H1 (cell line): Measurements from ENCODE around the gene LRRC72. TPM values are rescaled to one million over a fixed set of nuclear protein-coding genes. Genes with fewer than 3 reads are reported as not detected.
A peak's percentile ranks its signal among the peaks of the same experiment; 100 is the strongest.

Experiments used
- CTCF ChIA-PET: fragments of 300-600 bp; sonication (Branson Sonifier 250); formaldehyde crosslinking; loops from one replicate; lab custom pipeline; 2021; ENCODE audit not compliant: partially characterized antibody; lab: Charles Lee
- POLR2A ChIA-PET: fragments of 300-600 bp; sonication (Branson Sonifier 250); formaldehyde crosslinking; loops from one replicate; lab custom pipeline; 2021; ENCODE audit warnings: inconsistent platforms; ENCODE audit not compliant: partially characterized antibody; lab: Charles Lee
- DNase-seq, 2 experiments: peaks; one replicate each; pipeline versions ENCODE4 v3.0.0 to v3.0.0-alpha.2; 2010 to 2022; ENCODE audit warnings: low spot score in 2 of 2, low read depth in 1 of 2, mixed read lengths in 1 of 2
- FAIRE-seq: peaks from 2 replicates; lab custom pipeline; 2011; peaks lifted over from hg19 to GRCh38; lab: Jason Lieb, UNC
- H2AFZ ChIP-seq: 2 replicates; pipeline ENCODE4 v1.8.1; 2012; ENCODE audit warnings: low read length, inconsistent platforms
- H2AK5ac ChIP-seq: 2 replicates; pipeline ENCODE4 v1.6.1; 2013; ENCODE audit warnings: low read depth, low read length
- H2BK120ac ChIP-seq: replicated peaks from 2 replicates; pipeline ENCODE3; 2013; ENCODE audit warnings: low read depth, low read length, inconsistent platforms
- H2BK12ac ChIP-seq: 2 replicates; pipeline ENCODE4 v1.6.1; 2013; ENCODE audit warnings: low read depth, low read length
- H2BK15ac ChIP-seq: 2 replicates; pipeline ENCODE4 v1.6.1; 2013; ENCODE audit warnings: low read length
- H2BK20ac ChIP-seq: 2 replicates; pipeline ENCODE4 v1.6.1; 2013; ENCODE audit warnings: low read length
- H2BK5ac ChIP-seq: 2 replicates; pipeline ENCODE4 v1.6.1; 2013; ENCODE audit warnings: low read depth, low read length
- H3K14ac ChIP-seq: 2 replicates; pipeline ENCODE4 v1.6.1; 2013; ENCODE audit warnings: inconsistent platforms; ENCODE audit not compliant: insufficient read length
- H3K18ac ChIP-seq: 2 replicates; pipeline ENCODE4 v1.6.1; 2013; ENCODE audit warnings: low read length; ENCODE audit errors: extremely low read depth
- H3K23ac ChIP-seq: 2 replicates; pipeline ENCODE4 v1.6.1; 2013; ENCODE audit warnings: inconsistent platforms; ENCODE audit not compliant: insufficient read length
- H3K23me2 ChIP-seq: 2 replicates; pipeline ENCODE4 v1.6.1; 2013; ENCODE audit warnings: low read depth, low read length
- H3K27ac ChIP-seq: 2 replicates; pipeline ENCODE4 v1.6.1; 2011; ENCODE audit warnings: low read depth, low read length, inconsistent platforms
- H3K27me3 ChIP-seq, 4 experiments: replicated peaks in 1 of 4; 1 replicate in 1 of 4; 2 replicates in 3 of 4; pipeline versions ENCODE4 v1.6.1 to v1.8.1; 2011 to 2013; ENCODE audit warnings: low read length in 3 of 4, mild to moderate bottlenecking in 3 of 4, inconsistent platforms in 2 of 4, mixed read lengths in 2 of 4, moderate library complexity in 1 of 4; ENCODE audit not compliant: control insufficient read depth in 3 of 4, insufficient read depth in 3 of 4; ENCODE audit errors: extremely low read depth in 1 of 4
- H3K36me3 ChIP-seq, 4 experiments: 2 replicates each; pipeline versions ENCODE4 v1.6.1 to v1.8.1; 2011 to 2013; ENCODE audit warnings: mild to moderate bottlenecking in 4 of 4, low read length in 3 of 4, moderate library complexity in 2 of 4, control low read depth in 1 of 4, inconsistent platforms in 1 of 4; ENCODE audit not compliant: insufficient read depth in 4 of 4, control insufficient read depth in 2 of 4
- H3K4ac ChIP-seq: replicated peaks from 2 replicates; pipeline ENCODE3; 2013; ENCODE audit warnings: low read length, low read depth, mixed read lengths, inconsistent platforms; ENCODE audit not compliant: insufficient read length
- H3K4me1 ChIP-seq, 4 experiments: replicated peaks in 1 of 4; 1 replicate in 1 of 4; 2 replicates in 3 of 4; pipeline versions ENCODE4 v1.6.1 to v1.8.1; 2011 to 2013; ENCODE audit warnings: low read length in 3 of 4, inconsistent platforms in 2 of 4, mixed read lengths in 1 of 4; ENCODE audit not compliant: insufficient read depth in 4 of 4, control insufficient read depth in 3 of 4
- H3K4me2 ChIP-seq, 2 experiments: 2 replicates each; pipeline versions ENCODE4 v1.6.1 to v1.8.1; 2011 to 2013; ENCODE audit warnings: low read depth in 2 of 2, low read length in 2 of 2, control low read depth in 1 of 2, inconsistent platforms in 1 of 2, mild to moderate bottlenecking in 1 of 2; ENCODE audit not compliant: insufficient read depth in 1 of 2
- H3K4me3 ChIP-seq, 4 experiments: fragments of 200-600, 300-600 bp in 1 of 4; sonication (generic), shearing (Covaris generic), sonication (Bioruptor Twin) in 1 of 4; 2 replicates each; pipeline versions ENCODE4 v1.5.1 to v1.8.1; 2011 to 2016; ENCODE audit warnings: low read length in 4 of 4, low read depth in 3 of 4, control low read depth in 2 of 4, inconsistent platforms in 2 of 4, mild to moderate bottlenecking in 2 of 4, mixed read lengths in 1 of 4, moderate library complexity in 1 of 4; ENCODE audit not compliant: insufficient read depth in 2 of 4; ENCODE audit errors: extremely low read depth in 1 of 4
- H3K56ac ChIP-seq: replicated peaks from 2 replicates; pipeline ENCODE3; 2013; ENCODE audit warnings: low read depth, mild to moderate bottlenecking, mixed read lengths, low read length, inconsistent platforms; ENCODE audit not compliant: insufficient read length
- H3K79me1 ChIP-seq: 2 replicates; pipeline ENCODE4 v1.6.1; 2013; ENCODE audit warnings: low read depth, low read length, control low read depth
- H3K79me2 ChIP-seq, 2 experiments: 2 replicates each; pipeline versions ENCODE4 v1.6.1 to v1.8.1; 2012 to 2013; ENCODE audit warnings: low read length in 2 of 2, mild to moderate bottlenecking in 2 of 2, inconsistent platforms in 1 of 2; ENCODE audit not compliant: insufficient read depth in 2 of 2, control insufficient read depth in 1 of 2
- H3K9ac ChIP-seq, 4 experiments: replicated peaks in 1 of 4; 1 replicate in 1 of 4; 2 replicates in 3 of 4; pipeline versions ENCODE4 v1.6.1 to v1.8.1; 2011 to 2013; ENCODE audit warnings: low read depth in 3 of 4, low read length in 3 of 4, control low read depth in 2 of 4, mild to moderate bottlenecking in 2 of 4, moderate library complexity in 2 of 4, inconsistent platforms in 1 of 4; ENCODE audit errors: extremely low read depth in 1 of 4
- H3K9me3 ChIP-seq, 2 experiments: 2 replicates each; pipeline versions ENCODE4 v1.6.1 to v1.8.1; 2012 to 2013; ENCODE audit warnings: mild to moderate bottlenecking in 2 of 2, moderate library complexity in 2 of 2, control low read depth in 1 of 2, inconsistent platforms in 1 of 2, low read depth in 1 of 2, low read length in 1 of 2, mixed read lengths in 1 of 2; ENCODE audit not compliant: insufficient read depth in 2 of 2
- H4K20me1 ChIP-seq, 2 experiments: replicated peaks in 1 of 2; 2 replicates each; pipeline versions ENCODE3 to v1.8.1; 2011 to 2013; ENCODE audit warnings: inconsistent platforms in 2 of 2, low read length in 2 of 2, mild to moderate bottlenecking in 1 of 2; ENCODE audit not compliant: insufficient read depth in 2 of 2, control insufficient read depth in 1 of 2
- H4K5ac ChIP-seq: 2 replicates; pipeline ENCODE4 v1.6.1; 2013; ENCODE audit warnings: low read length, low read depth, mixed read lengths, inconsistent platforms; ENCODE audit not compliant: insufficient read length
- H4K8ac ChIP-seq: 2 replicates; pipeline ENCODE4 v1.8.0; 2013; ENCODE audit warnings: mild to moderate bottlenecking, moderate library complexity, low read length, inconsistent platforms; ENCODE audit not compliant: insufficient read depth; ENCODE audit errors: extremely low read depth
- H4K91ac ChIP-seq: replicated peaks from 2 replicates; pipeline ENCODE3; 2013; ENCODE audit warnings: low read length, mixed read lengths, inconsistent platforms; ENCODE audit not compliant: insufficient read length
- JUND ChIP-seq: IDR thresholded peaks from 2 replicates; pipeline ENCODE4 v1.6.1; 2011; ENCODE audit warnings: mild to moderate bottlenecking, improper control_type of control experiment, low read length
- ZNF274 ChIP-seq: IDR thresholded peaks from 2 replicates; pipeline ENCODE4 v1.7.0; 2012; ENCODE audit warnings: low read length, borderline replicate concordance; ENCODE audit errors: extremely low read depth
- WGBS, 2 experiments: shearing (Covaris generic) in 1 of 2; methylation state at CpG; one replicate each; pipeline versions ENCODE4 v1.1.6 to v1.1.7; 2013 to 2015; ENCODE audit warnings: low lambda C conversion rate in 2 of 2, mixed read lengths in 2 of 2, inconsistent platforms in 1 of 2, low coverage in 1 of 2, missing lambda C conversion rate in 1 of 2; ENCODE audit not compliant: insufficient replicate concordance in 2 of 2, insufficient coverage in 1 of 2, insufficient read length in 1 of 2; ENCODE audit errors: extremely low coverage in 1 of 2, missing lambda C conversion rate in 1 of 2; 5-methylcytosine and 5-hydroxymethylcytosine counted together
- polyA plus RNA-seq, 7 experiments: library from polyadenylated mRNA; depleted of rRNA in 3 of 7; stranded (reverse) in 5 of 7; unstranded in 2 of 7; fragments of >200 nt in 5 of 7; fragments of 200-250 nt in 2 of 7; gene quantifications; 1 replicate in 5 of 7; 2 replicates in 1 of 7; 4 replicates in 1 of 7; pipeline versions ENCODE4 v1.2.1 to v1.2.3, GENCODE V29; 2011 to 2013; ENCODE audit warnings: missing spikeins in 2 of 7, mixed read lengths in 2 of 7
- total RNA-seq: library from RNA; stranded (reverse); fragmentation: NEBNext Ultra II Directional; extraction: Animal tissue kit (Norgen Biotek cat#: 25700); gene quantifications from 2 replicates; pipeline ENCODE4 v1.2.1, GENCODE V29; 2021

Gene LRRC72
- total and polyA plus RNA-seq, 2 of the 8 experiments (the other 6 are each of a cell fraction or from before 2014, with no cell fraction given) = not detected

DNA sequence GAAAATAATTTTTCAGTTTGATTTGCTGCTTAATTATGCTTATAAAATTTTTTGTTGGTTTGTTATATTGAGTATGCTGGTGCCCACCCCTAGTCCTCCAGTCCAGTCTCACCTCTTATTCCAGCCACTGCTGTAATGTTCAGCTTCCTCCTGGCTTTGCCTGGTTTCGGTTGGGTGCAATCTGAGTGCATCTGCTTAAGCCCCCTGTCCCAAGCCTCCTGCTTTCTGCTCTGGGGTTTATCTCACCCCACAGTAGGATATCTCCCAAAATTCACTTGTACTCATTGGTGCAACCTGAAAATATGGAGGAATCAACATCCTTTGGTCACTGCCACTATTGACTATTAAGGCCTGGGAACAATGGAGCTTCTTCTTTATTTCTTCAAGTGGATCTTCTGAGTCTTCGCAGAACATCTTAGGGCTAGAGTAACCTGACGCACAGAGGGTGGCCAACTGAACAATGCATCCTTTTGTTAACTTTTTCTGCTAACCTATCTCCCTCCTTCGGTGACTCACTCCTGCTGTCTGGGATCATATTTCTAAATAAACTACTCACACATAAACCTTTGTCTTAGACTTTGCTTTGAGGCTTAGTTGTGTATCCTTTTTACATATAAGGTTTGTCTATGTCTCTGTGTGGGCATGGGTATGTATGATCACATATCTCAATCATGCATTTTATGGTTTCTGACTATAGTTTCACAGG, 42.0 kb upstream of the LRRC72 start:
- H4K20me1 ChIP-seq = no peaks in the 10 kb centered on the region
- H2BK5ac ChIP-seq = no peak overlapping the region
- no peaks in the 10 kb centered on the region for H3K9me3 ChIP-seq
- H3K18ac ChIP-seq = no peak overlapping the region
- H3K79me2 ChIP-seq = no peaks in the 10 kb centered on the region
- no peak overlapping the region for H3K4ac ChIP-seq
- H2BK15ac ChIP-seq = no peak overlapping the region
- TF ChIP-seq JUND = peak; percentile 83
- TF ChIP-seq ZNF274 = no peak
- no peak overlapping the region for H3K4me2 ChIP-seq
- CTCF ChIA-PET = interaction anchor here (0.7 to 1.3 kb wide), 4 partner anchors 17 to 80 kb away, joined by 3 to 4 read pairs (median 3); no protein-coding TSS in a partner anchor
- H3K36me3 ChIP-seq = no peaks in the 10 kb centered on the region
- H3K27ac ChIP-seq = no peak overlapping the region
- FAIRE-seq (peak; percentile 39), DNase-seq (no peak)
- H3K23ac ChIP-seq = no peak overlapping the region
- 69% methylated on average over 4 of the region's 4 CpGs; no CpG with 5 or more reads in 1 of the 2 experiments for WGBS, 2 experiments
- H2BK12ac ChIP-seq = no peak overlapping the region
- no peaks in the 10 kb centered on the region for H3K23me2 ChIP-seq
- H3K4me1 ChIP-seq = peaks cover 0 to 6% (median 1%) of the 10 kb centered on the region in 4 experiments; a peak in 3 of 7 replicates
- POLR2A ChIA-PET = no interaction called here
- no peak overlapping the region for H2AK5ac ChIP-seq
- H3K4me3 ChIP-seq = no peak overlapping the region
- H4K91ac ChIP-seq = no peak overlapping the region
- H2AFZ ChIP-seq = no peak overlapping the region
- no peak overlapping the region for H4K5ac ChIP-seq
- no peaks in the 10 kb centered on the region for H3K27me3 ChIP-seq
- no peak overlapping the region for H2BK20ac ChIP-seq
- H3K9ac ChIP-seq = no peak overlapping the region
- H3K79me1 ChIP-seq = no peaks in the 10 kb centered on the region
- no peak overlapping the region for H4K8ac ChIP-seq
- H3K56ac ChIP-seq = no peak overlapping the region
- H2BK120ac ChIP-seq = no peak overlapping the region
- no peak overlapping the region for H3K14ac ChIP-seq
